HG03045 (cell line): ENCODE data around the gene IL6.
"Not testable (repeated sequence)": the region's sequence is repeated elsewhere in the genome, so short reads cannot be mapped to it uniquely, and the experiment has no call there.

Experiments used
- ATAC-seq: cut with Tn5 transposase; IDR thresholded peaks from one replicate; pipeline ENCODE4 v1.9.1; 2021; ENCODE audit warnings: mild to moderate bottlenecking, moderate library complexity; ENCODE audit not compliant: unreplicated experiment

IL6 gene

DNA sequence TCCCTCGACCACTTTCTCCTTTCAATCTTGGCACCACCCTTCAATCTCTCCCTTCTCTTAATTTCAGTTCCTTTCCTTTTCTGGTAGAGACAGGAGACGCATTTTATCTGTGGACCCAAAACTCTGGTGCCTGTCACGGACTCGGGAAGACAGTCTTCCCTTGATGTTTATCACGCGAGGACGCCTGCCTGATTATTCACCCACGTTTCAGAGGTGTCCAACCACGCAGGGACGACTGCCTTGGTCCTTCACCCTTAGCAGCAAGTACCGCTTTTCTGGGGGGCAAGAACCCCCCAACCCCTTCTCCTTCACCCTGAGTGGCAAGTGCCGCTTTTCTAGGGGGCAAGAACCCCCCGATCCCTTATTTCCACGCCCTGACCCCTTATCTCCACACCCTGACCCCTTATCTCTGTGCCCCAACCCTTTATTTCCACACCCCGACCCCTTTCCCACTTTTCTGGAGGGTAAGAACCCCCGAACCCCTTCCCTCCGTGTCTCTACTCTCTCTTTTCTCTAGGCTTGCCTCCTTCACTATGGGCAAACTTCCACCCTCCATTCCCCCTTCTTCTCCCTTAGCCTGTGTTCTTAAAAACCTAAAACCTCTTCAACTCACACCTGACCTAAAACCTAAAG lies 22.9 kb upstream of the IL6 start:
- not testable (repeated sequence) for ATAC-seq

DNA sequence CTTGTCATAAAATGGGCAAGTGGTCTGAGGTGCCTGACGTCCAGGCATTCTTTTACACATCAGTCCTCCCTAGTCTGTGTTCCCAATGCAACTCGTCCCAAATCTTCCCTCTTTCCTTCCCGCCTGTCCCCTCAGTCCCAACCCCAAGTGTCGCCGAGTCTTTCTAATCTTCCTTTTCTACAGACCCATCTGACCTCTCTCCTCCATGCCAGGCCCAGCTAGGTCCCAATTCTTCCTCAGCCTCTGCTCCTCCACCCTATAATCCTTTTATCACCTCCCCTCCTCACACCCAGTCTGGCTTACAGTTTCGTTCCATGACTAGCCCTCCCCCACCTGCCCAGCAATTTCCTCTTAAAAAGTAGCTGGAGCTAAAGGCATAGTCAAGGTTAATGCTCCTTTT lies 22.3 kb upstream of the IL6 start:
- not testable (repeated sequence) for ATAC-seq

DNA sequence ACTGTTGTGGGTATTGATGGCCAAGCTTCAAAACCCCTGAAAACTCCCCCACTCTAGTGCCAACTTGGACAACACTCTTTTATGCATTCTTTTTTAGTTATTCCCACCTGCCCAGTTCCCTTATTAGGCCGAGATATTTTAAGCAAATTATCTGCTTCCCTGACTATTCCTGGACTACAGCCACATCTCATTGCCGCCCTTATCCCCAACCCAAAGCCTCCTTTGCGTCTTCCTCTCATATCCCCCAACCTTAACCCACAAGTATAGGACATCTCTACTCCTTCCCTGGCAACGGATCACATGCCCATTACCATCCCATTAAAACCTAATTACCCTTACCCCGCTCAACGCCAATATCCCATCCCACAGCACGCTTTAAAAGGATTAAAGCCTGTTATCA lies 21.1 kb upstream of the IL6 start:
- not testable (repeated sequence) for ATAC-seq

GRCh38 chr7:22707026-22707691 lies 19.8 kb upstream of the IL6 start:
- ATAC-seq: not testable (repeated sequence)

GRCh38 chr7:22708214-22708613 lies 18.8 kb upstream of the IL6 start:
- not testable (repeated sequence) for ATAC-seq

DNA sequence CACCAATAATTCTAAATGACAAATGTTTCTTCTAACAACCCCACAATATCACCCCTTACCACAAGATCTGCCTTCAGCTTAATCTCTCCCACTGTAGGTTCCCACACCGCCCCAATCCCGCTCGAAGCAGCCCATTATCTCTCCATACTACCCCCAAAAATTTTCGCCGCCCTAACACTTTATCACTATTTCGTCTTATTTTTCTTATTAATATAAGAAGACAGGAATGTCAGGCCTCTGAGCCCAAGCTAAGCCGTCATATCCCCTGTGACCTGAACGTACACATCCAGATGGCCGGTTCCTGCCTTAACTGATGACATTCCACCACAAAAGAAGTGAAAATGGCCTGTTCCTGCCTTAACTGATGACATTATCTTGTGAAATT lies 18.3 kb upstream of the IL6 start:
- ATAC-seq: not testable (repeated sequence)

- ATAC-seq: not testable (repeated sequence)
Observed at GRCh38 chr7:22709062-22709829, 17.8 kb upstream of the IL6 start.

DNA sequence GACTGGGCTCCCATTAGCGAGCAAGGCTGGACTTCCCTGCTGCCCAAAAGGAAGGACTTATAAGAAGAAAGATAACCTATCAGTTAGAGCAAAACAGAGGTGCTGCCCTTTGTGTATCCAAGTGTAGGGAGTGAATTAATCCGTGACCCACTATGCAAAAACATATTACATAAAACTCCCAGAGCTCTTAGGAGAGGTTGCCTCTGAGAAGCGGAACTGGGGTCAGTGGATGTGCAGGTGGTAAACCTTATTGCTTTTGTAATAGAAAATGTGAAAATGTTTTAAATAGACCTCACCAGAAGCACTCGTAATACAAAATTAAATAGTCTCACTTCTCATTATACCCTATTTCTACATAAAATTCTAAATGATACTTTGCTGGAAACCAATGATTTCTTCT lies 17.1 kb upstream of the IL6 start:
- no peak for ATAC-seq

DNA sequence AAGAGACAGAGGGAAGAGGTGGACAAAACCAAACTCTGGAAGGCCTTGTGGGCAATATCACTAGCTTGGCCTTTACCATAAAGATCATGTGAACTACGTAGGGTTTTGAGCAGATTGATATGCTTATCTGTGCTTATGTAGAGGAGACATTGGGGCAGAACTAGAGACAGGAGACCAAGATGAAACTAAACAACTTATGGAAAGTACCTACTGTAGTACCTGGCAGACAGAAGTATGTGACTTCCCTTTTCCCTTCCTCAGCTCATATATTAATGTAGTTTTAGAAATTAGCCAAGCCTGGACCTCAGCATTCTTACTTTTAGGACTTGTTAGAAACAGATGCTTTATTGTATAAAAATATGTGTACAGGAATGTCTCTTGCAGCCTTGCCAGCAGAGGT lies 14.0 kb upstream of the IL6 start:
- no peak for ATAC-seq

- ATAC-seq: no peak
Observed at GRCh38 chr7:22713463-22713862, 13.5 kb upstream of the IL6 start.

DNA sequence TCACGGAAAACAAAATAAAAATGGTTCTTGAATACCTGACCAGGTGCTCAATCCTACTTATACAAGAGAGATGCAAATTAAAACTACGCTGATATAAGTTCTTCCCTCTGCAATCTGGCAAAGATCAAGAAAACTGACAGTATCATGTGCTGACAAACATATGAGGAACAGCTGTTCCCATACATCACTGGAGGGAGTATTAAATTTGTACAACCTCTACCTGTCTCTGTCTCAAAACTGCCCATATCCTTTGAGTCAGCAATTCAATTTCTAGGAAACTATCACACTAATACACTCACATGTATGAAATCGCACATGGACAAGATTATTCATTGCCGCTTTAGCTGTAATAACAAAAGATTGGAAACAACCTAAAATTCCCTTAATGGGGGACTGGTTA lies 11.0 kb upstream of the IL6 start:
- no peak for ATAC-seq

DNA sequence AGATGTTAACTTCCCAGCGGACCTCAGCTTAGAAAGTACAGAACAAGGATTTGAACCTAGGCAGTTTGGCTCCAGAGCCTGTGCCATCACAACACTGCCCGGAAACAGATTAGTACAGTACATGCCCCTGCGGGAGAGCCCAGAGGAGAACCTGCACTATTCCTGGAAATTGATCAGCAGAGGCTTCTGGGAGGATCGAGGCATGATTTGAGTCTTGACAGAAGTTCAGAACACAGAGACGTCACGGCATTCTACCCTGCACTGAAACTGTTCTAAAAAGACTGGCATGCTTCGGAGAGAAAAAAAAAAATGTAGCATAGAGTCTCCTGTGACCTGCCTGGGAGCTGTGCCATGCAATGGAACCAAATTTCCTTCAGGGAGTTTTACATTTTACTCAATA lies 9.2 kb upstream of the IL6 start:
- no peak for ATAC-seq

GRCh38 chr7:22718200-22718711 lies 8.7 kb upstream of the IL6 start:
- no peak for ATAC-seq

- no peak for ATAC-seq
Observed at GRCh38 chr7:22718911-22719420, 8.0 kb upstream of the IL6 start.

DNA sequence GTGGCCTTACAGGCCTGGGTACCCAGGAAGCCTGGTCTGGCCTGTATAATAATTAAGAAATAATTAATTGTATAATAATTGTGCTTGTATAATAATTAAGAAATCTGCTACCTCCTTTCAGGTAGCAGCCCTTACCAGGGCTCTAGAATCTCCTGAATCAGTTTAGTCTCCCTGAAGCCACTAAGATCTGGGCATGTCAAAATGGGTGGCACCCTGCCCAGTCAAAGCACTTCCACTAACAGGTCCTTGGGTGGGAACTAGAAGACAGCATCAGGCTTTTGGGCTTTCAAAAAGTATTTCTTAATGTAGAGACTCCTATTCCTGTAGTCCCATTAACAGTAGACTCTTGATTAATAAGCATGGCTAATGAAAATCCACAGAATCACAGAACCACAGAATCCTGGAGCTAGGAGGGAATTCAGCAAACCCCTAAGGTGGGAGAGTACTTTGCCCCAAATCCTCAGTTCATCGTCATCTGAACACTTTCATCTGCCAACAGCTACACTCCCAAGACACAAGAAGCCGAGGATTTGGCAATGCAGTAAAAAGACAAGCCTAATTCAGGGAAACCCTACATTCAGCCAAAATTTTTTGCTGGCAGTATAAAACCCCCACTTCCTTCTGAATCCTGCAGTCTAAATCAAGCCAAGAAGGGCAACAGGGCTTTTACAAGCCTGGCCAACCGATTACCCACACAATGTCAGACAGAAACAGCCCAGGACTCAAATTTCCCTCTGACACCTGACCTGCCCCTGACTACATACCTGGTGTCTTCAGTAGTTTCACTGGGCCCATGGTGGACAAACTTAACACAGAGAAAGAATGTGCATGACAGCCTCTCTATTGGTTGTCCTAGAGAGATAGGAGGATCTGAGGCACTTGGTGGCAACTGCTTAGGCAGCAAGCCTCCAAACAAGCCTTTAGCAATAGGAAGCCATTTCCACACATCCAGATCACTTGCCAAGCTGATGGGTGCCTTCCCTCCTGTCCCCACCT lies 5.9 kb upstream of the IL6 start:
- ATAC-seq: no peak

DNA sequence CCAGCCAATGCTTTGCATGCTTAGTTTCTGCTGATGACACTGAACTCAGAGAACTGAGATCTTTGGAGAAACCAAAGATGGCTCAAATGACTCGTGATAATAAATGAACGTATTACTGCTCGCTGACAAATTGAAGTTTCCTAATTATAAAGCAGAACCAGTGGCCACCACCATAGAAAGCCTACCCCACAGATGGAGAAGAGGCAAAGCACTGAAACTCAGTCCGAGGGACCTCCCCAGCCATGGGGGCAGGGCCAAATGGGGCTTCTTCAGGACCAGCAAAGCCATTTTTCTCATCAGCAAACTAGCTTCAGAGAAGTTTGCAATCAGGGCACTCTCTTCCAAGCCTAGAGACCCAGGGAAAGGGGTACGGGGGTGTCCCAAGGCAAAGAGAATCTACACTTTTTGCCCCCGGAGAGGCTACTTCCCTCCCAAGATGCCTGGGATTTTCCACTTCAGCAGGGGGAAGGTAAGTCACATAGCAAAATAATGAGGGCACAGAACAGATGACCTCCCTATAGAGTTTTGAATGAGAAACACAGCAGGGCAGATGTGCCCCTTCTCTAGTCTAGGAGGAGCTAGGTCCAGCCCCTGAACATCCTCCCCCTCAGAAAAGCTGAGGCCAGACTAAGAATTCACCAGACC lies 4.3 kb upstream of the IL6 start:
- no peak for ATAC-seq

GRCh38 chr7:22723181-22723601 lies 3.8 kb upstream of the IL6 start:
- no peak for ATAC-seq

DNA sequence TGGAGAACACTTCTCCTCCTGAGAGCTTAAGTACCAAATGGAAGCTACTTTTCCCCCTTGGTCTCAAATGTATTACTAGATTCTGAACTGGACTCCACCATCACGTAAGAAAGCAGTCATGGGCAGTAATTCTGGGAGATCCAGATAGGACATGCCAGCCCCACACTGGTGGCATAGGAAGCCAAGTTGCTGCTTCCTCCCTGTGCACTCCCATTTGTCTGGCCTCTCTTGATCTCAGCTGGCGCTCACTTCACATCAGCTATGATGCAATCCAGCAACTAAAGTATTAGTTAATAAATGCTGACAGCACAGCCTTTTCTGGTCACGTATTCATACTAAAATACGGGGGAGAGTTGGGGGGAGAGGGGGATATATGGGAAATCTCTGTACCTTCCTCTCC lies 3.4 kb upstream of the IL6 start:
- no peak for ATAC-seq

DNA sequence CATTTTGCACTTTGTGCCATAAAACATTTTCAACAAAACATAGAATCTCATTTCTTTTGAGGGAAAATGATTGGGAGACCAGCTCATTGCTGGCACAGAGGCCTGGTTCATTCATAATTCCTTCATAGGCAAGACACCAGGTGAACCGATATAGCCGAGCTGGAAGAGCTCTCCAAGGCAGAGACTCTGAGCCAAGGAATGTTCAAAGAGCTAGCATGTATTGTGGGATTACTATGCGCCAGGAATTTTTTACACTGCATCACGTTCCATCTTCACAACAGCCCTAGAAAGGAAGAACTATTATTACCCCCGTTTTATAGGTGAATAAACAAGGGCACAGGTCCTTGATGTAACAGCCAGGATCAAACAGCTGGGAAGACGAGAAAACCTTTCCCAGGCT lies 2.1 kb upstream of the IL6 start:
- no peak for ATAC-seq

- no peak for ATAC-seq
Observed at GRCh38 chr7:22725585-22725984, 1.4 kb upstream of the IL6 start.
